HepG2 (cell line): Measurements from ENCODE around the gene MPC1. TPM values are rescaled to one million over a fixed set of nuclear protein-coding genes. Genes with fewer than 3 reads are reported as not detected.

ENCODE experiments used
- ATAC-seq: fragments of 200-7000 bp; cut with Tn5 transposase; 3 replicates; pipeline ENCODE4 v1.9.1; 2020; ENCODE audit warnings: mild to moderate bottlenecking, moderate library complexity
- BruUV-seq: library from RNA; stranded (reverse); fragments of 400-500 nt; replicated peaks from 2 replicates; lab custom pipeline; 2021; lab: Mats Ljungman, UMichigan
- CTCF ChIA-PET: fragments of 300-600 bp; formaldehyde crosslinking; extraction: SDS; loops from one replicate; lab custom pipeline; 2021; ENCODE audit warnings: low total read pairs, inconsistent platforms, low intra/inter-chr PET ratio; lab: Yijun Ruan, JAX
- POLR2A ChIA-PET: fragments of 350-600 bp; sonication (Branson Sonifier 250); formaldehyde crosslinking; loops from one replicate; lab custom pipeline; 2020; ENCODE audit warnings: antibody characterized with exemption, inconsistent platforms; lab: Yijun Ruan, JAX
- DNase-seq: peaks from one replicate; pipeline ENCODE4 v3.0.0-alpha.2; 2015; ENCODE audit warnings: low spot score
- FAIRE-seq: peaks from 3 replicates; lab custom pipeline; 2011; peaks lifted over from hg19 to GRCh38; lab: Jason Lieb, UNC
- H2AFZ ChIP-seq: one replicate; pipeline ENCODE4 v1.6.1; 2011; ENCODE audit warnings: low read length, inconsistent platforms
- H3K27ac ChIP-seq: fragments of 300-600 bp; 3 replicates; pipeline ENCODE4 v1.8.0; 2011; ENCODE audit warnings: mixed run types, mild to moderate bottlenecking, mixed read lengths, low read length, inconsistent platforms; ENCODE audit not compliant: insufficient read depth; ENCODE audit errors: extremely low read length
- H3K27me3 ChIP-seq, 2 experiments: fragments of 200-600 bp in 1 of 2; 2 replicates in 1 of 2; 3 replicates in 1 of 2; pipeline versions ENCODE4 v1.6.0 to v1.8.0; 2011; ENCODE audit warnings: low read length in 2 of 2, mild to moderate bottlenecking in 2 of 2, moderate library complexity in 2 of 2, inconsistent platforms in 1 of 2; ENCODE audit not compliant: insufficient read depth in 2 of 2, control insufficient read depth in 1 of 2
- H3K36me3 ChIP-seq, 2 experiments: fragments of 200-600 bp in 1 of 2; replicated peaks in 1 of 2; 2 replicates in 1 of 2; 3 replicates in 1 of 2; pipeline versions ENCODE4 v1.5.1 to v1.8.0; 2011; ENCODE audit warnings: low read length in 2 of 2, inconsistent platforms in 1 of 2; ENCODE audit not compliant: insufficient read depth in 2 of 2, control insufficient read depth in 1 of 2
- H3K4me1 ChIP-seq: 2 replicates; pipeline ENCODE4 v1.5.1; 2012; ENCODE audit warnings: low read length, inconsistent platforms; ENCODE audit not compliant: insufficient read depth
- H3K4me2 ChIP-seq: 2 replicates; pipeline ENCODE4 v1.6.0; 2011; ENCODE audit warnings: low read depth, low read length, inconsistent platforms
- H3K4me3 ChIP-seq, 3 experiments: fragments of 200-600 bp in 1 of 3; sonication (generic), shearing (Covaris generic) in 1 of 3; replicated peaks in 1 of 3; 2 replicates each; pipeline ENCODE4 v1.5.1; 2011 to 2016; ENCODE audit warnings: low read length in 3 of 3, inconsistent platforms in 2 of 3, low read depth in 2 of 3, mild to moderate bottlenecking in 2 of 3, control low read depth in 1 of 3, mixed read lengths in 1 of 3; ENCODE audit not compliant: insufficient read depth in 1 of 3
- H3K79me2 ChIP-seq: one replicate; pipeline ENCODE4 v1.6.1; 2011; ENCODE audit warnings: low read length, inconsistent platforms; ENCODE audit not compliant: insufficient read depth
- H3K9ac ChIP-seq: 2 replicates; pipeline ENCODE4 v1.6.0; 2011; ENCODE audit warnings: mild to moderate bottlenecking, low read depth, low read length, inconsistent platforms; ENCODE audit not compliant: insufficient read depth
- H3K9me3 ChIP-seq: 2 replicates; pipeline ENCODE4 v1.5.1; 2012; ENCODE audit warnings: mild to moderate bottlenecking, low read length
- H4K20me1 ChIP-seq: 2 replicates; pipeline ENCODE4 v1.6.0; 2011; ENCODE audit warnings: inconsistent platforms, mild to moderate bottlenecking, low read length, moderate library complexity; ENCODE audit not compliant: insufficient read depth
- ATF4 ChIP-seq, 2 experiments: fragments of 450-650 bp in 1 of 2; sonication (generic) in 1 of 2; formaldehyde crosslinking; IDR thresholded peaks; 2 replicates each; pipeline versions ENCODE4 v1.5.0 to v1.8.0; 2020 to 2022; ENCODE audit warnings: mild to moderate bottlenecking in 1 of 2, missing genetic modification reagents in 1 of 2
- BRD4 ChIP-seq: sonication (generic); formaldehyde crosslinking; IDR thresholded peaks from 2 replicates; pipeline ENCODE4 v1.4.0; 2020; ENCODE audit warnings: missing genetic modification reagents
- CEBPB ChIP-seq: IDR thresholded peaks from 2 replicates; pipeline ENCODE4 v1.6.1; 2011; ENCODE audit warnings: low read depth, low read length, improper control_type of control experiment, borderline replicate concordance
- FOXK2 ChIP-seq: fragments of 450-650 bp; IDR thresholded peaks from 2 replicates; pipeline ENCODE4 v1.6.1; 2016
- GMEB2 ChIP-seq: IDR thresholded peaks from 2 replicates; pipeline ENCODE4 v1.6.1; 2016; ENCODE audit warnings: missing biosample characterization, missing genetic modification reagents, low read depth
- HNRNPH1 ChIP-seq: fragments of 200-400 bp; formaldehyde crosslinking; optimal IDR thresholded peaks from 2 replicates; pipeline ENCODE3; 2017; ENCODE audit warnings: mild to moderate bottlenecking, low read depth, low read length
- IRX3 ChIP-seq: sonication (generic); formaldehyde crosslinking; IDR thresholded peaks from 2 replicates; pipeline ENCODE4 v1.8.1; 2023; ENCODE audit warnings: mild to moderate bottlenecking, low read depth, missing genetic modification reagents, borderline replicate concordance
- NFYC ChIP-seq: IDR thresholded peaks from 2 replicates; pipeline ENCODE4 v1.6.1; 2016; ENCODE audit warnings: missing genetic modification reagents, missing compliant biosample characterization
- ZBTB44 ChIP-seq: sonication (generic); formaldehyde crosslinking; IDR thresholded peaks from 2 replicates; pipeline ENCODE4 v1.4.0; 2020; ENCODE audit warnings: missing genetic modification reagents
- ZNF644 ChIP-seq: IDR thresholded peaks from 2 replicates; pipeline ENCODE4 v1.6.1; 2016; ENCODE audit warnings: low read depth
- WGBS: methylation state at CpG from one replicate; pipeline ENCODE4 v1.1.6; 2017; ENCODE audit warnings: low lambda C conversion rate; 5-methylcytosine and 5-hydroxymethylcytosine counted together
- in situ Hi-C: cut with HindIII; loops from 2 replicates; pipeline ENCODE4 v1.10.0; 2017; ENCODE audit warnings: low pct_unique_long_range_greater_than_20kb; ENCODE audit not compliant: extremely low pct_ligation_motif_present
- intact Hi-C: fragments of 100-400 bp; cut with micrococcal nuclease; formaldehyde crosslinking; loops from one replicate; pipeline ENCODE4 v1.10.0; 2022; ENCODE audit not compliant: unreplicated experiment
- polyA plus RNA-seq, 8 experiments: library from polyadenylated mRNA; depleted of rRNA in 3 of 8; stranded (reverse) in 7 of 8; unstranded in 1 of 8; fragments of >200 nt; fragmentation: Illumina TruSeq in 4 of 8; extraction: Trizol in 4 of 8; gene quantifications; 2 replicates each; pipeline versions ENCODE4 v1.2.1 to v1.2.3, GENCODE V29; 2011 to 2016; ENCODE audit warnings: low read depth in 4 of 8, missing spikeins in 1 of 8, mixed read lengths in 1 of 8; ENCODE audit not compliant: insufficient read depth in 1 of 8
- total RNA-seq, 5 experiments: library from RNA; depleted of rRNA; stranded (reverse); fragments of >200 nt; fragmentation: Illumina TruSeq; extraction: Trizol; gene quantifications; 2 replicates each; pipeline ENCODE4 v1.2.3, GENCODE V29; 2016; ENCODE audit warnings: low read depth in 1 of 5
- TF ChIP-seq, protein P1 (sequence below): sonication (generic); formaldehyde crosslinking; IDR thresholded peaks from 2 replicates; pipeline ENCODE4 v1.5.1; 2020; ENCODE audit warnings: mild to moderate bottlenecking, missing genetic modification reagents, moderate library complexity
- TF ChIP-seq, protein P2 (sequence below): sonication (generic); formaldehyde crosslinking; IDR thresholded peaks from 2 replicates; pipeline ENCODE4 v1.9.0; 2021; ENCODE audit warnings: missing genetic modification reagents, mild to moderate bottlenecking, borderline replicate concordance

MPC1 gene
- total and polyA plus RNA-seq, 2 of the 13 experiments (the other 11 are each of a cell fraction or from before 2014, with no cell fraction given) = 189 to 214 TPM

- TF ChIP-seq, protein P1, sequence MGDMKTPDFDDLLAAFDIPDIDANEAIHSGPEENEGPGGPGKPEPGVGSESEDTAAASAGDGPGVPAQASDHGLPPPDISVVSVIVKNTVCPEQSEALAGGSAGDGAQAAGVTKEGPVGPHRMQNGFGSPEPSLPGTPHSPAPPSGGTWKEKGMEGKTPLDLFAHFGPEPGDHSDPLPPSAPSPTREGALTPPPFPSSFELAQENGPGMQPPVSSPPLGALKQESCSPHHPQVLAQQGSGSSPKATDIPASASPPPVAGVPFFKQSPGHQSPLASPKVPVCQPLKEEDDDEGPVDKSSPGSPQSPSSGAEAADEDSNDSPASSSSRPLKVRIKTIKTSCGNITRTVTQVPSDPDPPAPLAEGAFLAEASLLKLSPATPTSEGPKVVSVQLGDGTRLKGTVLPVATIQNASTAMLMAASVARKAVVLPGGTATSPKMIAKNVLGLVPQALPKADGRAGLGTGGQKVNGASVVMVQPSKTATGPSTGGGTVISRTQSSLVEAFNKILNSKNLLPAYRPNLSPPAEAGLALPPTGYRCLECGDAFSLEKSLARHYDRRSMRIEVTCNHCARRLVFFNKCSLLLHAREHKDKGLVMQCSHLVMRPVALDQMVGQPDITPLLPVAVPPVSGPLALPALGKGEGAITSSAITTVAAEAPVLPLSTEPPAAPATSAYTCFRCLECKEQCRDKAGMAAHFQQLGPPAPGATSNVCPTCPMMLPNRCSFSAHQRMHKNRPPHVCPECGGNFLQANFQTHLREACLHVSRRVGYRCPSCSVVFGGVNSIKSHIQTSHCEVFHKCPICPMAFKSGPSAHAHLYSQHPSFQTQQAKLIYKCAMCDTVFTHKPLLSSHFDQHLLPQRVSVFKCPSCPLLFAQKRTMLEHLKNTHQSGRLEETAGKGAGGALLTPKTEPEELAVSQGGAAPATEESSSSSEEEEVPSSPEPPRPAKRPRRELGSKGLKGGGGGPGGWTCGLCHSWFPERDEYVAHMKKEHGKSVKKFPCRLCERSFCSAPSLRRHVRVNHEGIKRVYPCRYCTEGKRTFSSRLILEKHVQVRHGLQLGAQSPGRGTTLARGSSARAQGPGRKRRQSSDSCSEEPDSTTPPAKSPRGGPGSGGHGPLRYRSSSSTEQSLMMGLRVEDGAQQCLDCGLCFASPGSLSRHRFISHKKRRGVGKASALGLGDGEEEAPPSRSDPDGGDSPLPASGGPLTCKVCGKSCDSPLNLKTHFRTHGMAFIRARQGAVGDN (CRISPR knock-in tag) = 0 out of 2 replicates have a peak, but pooled peaks have one; percentile 37
- TF ChIP-seq NFYC (CRISPR knock-in tag) = peak; percentile 76
Observed at GRCh38 chr6:166392755-166393534, 10.2 kb upstream of the MPC1 start (continued).

DNA sequence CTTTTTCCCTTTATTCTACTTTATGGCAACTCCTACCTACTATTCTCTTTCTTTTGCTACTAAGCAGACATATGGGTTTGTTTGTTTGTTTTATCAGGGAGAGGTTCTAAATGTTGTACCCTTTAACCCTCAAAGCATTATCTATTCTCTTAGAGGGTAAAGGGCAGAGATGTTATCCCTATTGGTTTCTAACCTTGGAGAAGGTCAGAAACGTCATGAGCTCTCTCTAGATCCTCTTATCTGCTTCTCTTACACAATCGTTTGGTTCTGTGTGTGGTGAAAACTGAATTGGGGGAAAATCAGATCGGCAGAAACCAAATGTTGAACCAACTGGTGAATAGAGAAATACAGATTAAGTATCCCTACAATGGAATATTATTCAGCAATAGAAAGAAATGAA is 6.4 kb upstream of the MPC1 start:
- in situ Hi-C loops (no loop called here), intact Hi-C loops (no loop called here)
- Histone ChIP-seq H2AFZ (no peak overlapping the region), H3K4me1 (peaks cover 90% of the 10 kb centered on the region), H3K4me2 (peak overlapping the region; percentile 73), H3K79me2 (peaks cover 2% of the 10 kb centered on the region), H3K9ac (no peak overlapping the region), H3K9me3 (no peaks in the 10 kb centered on the region), H3K27ac (peak overlapping the region; percentile 93), H4K20me1 (no peaks in the 10 kb centered on the region), H3K4me3 (no peak overlapping the region; a peak in 1 of 6 replicates), H3K36me3 (no peaks in the 10 kb centered on the region), H3K27me3 (no peaks in the 10 kb centered on the region)
- peak; percentile 52 for DNase-seq
- ChIA-PET CTCF (no interaction called here), POLR2A (interaction anchor here (0.6 to 3.8 kb wide), 6 partner anchors 10 to 58 kb away, joined by 3 to 36 read pairs (median 10); partner anchors contain the start of gene SFT2D1)
- BruUV-seq = no TSS peak
- FAIRE-seq = peak; percentile 21
- WGBS = 3% methylated on average over 3 of the region's 3 CpGs
- ATAC-seq = no peak
- no peak for TF ChIP-seq IRX3 (CRISPR knock-in tag)
- no peak for TF ChIP-seq ZBTB44 (CRISPR knock-in tag)
- peak; percentile 76; the same call in 1 of the 2 replicates for TF ChIP-seq CEBPB
- 0 out of 4 replicates have a peak, but pooled peaks of 1 of the 2 experiments have one; percentile 39 for TF ChIP-seq ATF4 (CRISPR knock-in tag; IDR thresholded peaks at IDR 0.05)
- TF ChIP-seq HNRNPH1 = no peak
- TF ChIP-seq BRD4 (CRISPR knock-in tag) = no peak
- TF ChIP-seq, protein P2, sequence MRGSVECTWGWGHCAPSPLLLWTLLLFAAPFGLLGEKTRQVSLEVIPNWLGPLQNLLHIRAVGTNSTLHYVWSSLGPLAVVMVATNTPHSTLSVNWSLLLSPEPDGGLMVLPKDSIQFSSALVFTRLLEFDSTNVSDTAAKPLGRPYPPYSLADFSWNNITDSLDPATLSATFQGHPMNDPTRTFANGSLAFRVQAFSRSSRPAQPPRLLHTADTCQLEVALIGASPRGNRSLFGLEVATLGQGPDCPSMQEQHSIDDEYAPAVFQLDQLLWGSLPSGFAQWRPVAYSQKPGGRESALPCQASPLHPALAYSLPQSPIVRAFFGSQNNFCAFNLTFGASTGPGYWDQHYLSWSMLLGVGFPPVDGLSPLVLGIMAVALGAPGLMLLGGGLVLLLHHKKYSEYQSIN (CRISPR knock-in tag) = no peak
- TF ChIP-seq ZNF644 = no peak
- TF ChIP-seq FOXK2 = no peak
- no peak for TF ChIP-seq GMEB2 (CRISPR knock-in tag)
